ENCODE results near the gene GTF2F2.

DNA sequence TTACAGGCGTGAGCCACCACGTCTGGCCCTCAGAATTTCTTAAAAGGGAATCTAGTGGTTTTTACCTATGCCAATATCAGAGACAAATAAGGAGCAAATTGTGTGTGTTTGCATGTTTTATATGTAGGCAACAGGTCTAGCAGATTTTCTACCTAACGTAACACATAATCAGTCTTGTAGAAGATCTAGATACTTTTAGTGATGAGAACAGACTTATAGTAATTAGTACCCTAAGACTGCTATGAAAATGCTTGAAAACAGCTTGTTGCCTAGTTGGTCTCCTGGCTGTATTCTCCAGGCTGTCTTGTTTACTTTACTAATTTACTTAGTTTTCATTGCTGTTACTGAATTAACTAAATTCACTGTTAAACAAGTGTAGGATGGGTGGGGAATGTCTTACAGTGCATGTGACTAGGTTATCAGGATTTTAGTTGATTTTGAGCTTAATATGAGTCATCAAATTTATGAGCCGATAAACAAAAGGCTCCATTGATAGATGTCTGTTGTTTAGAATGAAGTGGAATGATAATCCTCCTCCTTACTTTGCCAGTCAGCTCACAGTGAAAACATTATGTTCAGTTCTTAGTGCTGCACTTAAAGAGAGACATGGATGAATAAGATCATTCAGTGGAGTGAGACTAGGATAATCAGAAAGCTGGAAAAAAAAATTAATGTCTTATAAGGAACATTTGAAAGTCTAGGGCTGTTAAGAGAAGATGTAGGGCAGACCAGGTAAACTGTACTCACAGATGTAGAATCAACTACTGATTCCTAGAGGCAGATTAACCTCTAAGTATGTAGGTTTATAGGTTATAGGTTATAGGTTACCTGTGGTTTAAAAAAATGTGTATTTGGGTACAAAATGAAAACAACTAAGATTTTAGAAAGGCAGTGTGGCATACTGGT lies 22.4 kb downstream of the GTF2F2 start:
- TF ChIP-seq POLR2AphosphoS5 (IDR thresholded peaks at IDR 0.05; ENCODE audit: insufficient read depth in 1 of 2, low read depth in 1 of 2) (no peak), CTCF (IDR thresholded peaks at IDR 0.05) (no peak), POLR2A (IDR thresholded peaks at IDR 0.05) (no peak)
